WTC11 (cell line): ENCODE results near the gene NEURL2. TPM values are rescaled to one million over a fixed set of nuclear protein-coding genes. Genes with fewer than 3 reads are reported as not detected.
A peak's percentile ranks its signal among the peaks of the same experiment; 100 is the strongest.

Experiments used
- ARID4B ChIP-seq: sonication (generic); formaldehyde crosslinking; IDR thresholded peaks from 2 replicates; pipeline ENCODE4 v1.8.0; 2023; ENCODE audit warnings: missing genetic modification reagents, mild to moderate bottlenecking, borderline replicate concordance
- CBFB ChIP-seq: sonication (generic); formaldehyde crosslinking; IDR thresholded peaks from 2 replicates; pipeline ENCODE4 v1.8.1; 2022; ENCODE audit warnings: mild to moderate bottlenecking, low read depth, missing genetic modification reagents
- CREB1 ChIP-seq: sonication (generic); formaldehyde crosslinking; IDR thresholded peaks from 2 replicates; pipeline ENCODE4 v1.8.0; 2023; ENCODE audit warnings: mild to moderate bottlenecking, missing genetic modification reagents
- E2F4 ChIP-seq: sonication (generic); formaldehyde crosslinking; IDR thresholded peaks from 2 replicates; pipeline ENCODE4 v1.8.1; 2022; ENCODE audit warnings: low read depth, mild to moderate bottlenecking, moderate library complexity, missing genetic modification reagents, borderline replicate concordance
- ELF4 ChIP-seq: sonication (generic); formaldehyde crosslinking; IDR thresholded peaks from 2 replicates; pipeline ENCODE4 v1.8.1; 2022; ENCODE audit warnings: low read depth, mild to moderate bottlenecking, moderate library complexity, missing genetic modification reagents
- ESRRA ChIP-seq: sonication (generic); formaldehyde crosslinking; IDR thresholded peaks from 2 replicates; pipeline ENCODE4 v1.8.1; 2022; ENCODE audit warnings: mild to moderate bottlenecking, missing genetic modification reagents, borderline replicate concordance
- FOXJ3 ChIP-seq: sonication (generic); formaldehyde crosslinking; IDR thresholded peaks from 2 replicates; pipeline ENCODE4 v1.9.0; 2021; ENCODE audit warnings: missing genetic modification reagents, mild to moderate bottlenecking, borderline replicate concordance
- FOXK1 ChIP-seq: sonication (generic); formaldehyde crosslinking; IDR thresholded peaks from 2 replicates; pipeline ENCODE4 v1.8.0; 2022; ENCODE audit warnings: mild to moderate bottlenecking, moderate library complexity, missing genetic modification reagents
- GABPB1 ChIP-seq: sonication (generic); formaldehyde crosslinking; IDR thresholded peaks from 2 replicates; pipeline ENCODE4 v1.8.1; 2023; ENCODE audit warnings: mild to moderate bottlenecking, missing genetic modification reagents
- NFATC4 ChIP-seq: fragments of 250-450 bp; sonication (Bioruptor Pico); IDR thresholded peaks from 2 replicates; pipeline ENCODE4 v1.9.0; 2021; ENCODE audit warnings: mild to moderate bottlenecking
- NR2C2 ChIP-seq: sonication (generic); formaldehyde crosslinking; IDR thresholded peaks from 2 replicates; pipeline ENCODE4 v1.8.0; 2022; ENCODE audit warnings: mild to moderate bottlenecking, missing genetic modification reagents
- PRRX2 ChIP-seq: fragments of 250-450 bp; sonication (Bioruptor Pico); IDR thresholded peaks from 2 replicates; pipeline ENCODE4 v1.8.0; 2021; ENCODE audit warnings: mild to moderate bottlenecking
- SMAD4 ChIP-seq: sonication (generic); formaldehyde crosslinking; IDR thresholded peaks from 2 replicates; pipeline ENCODE4 v1.8.0; 2022; ENCODE audit warnings: mild to moderate bottlenecking, missing genetic modification reagents
- SOX15 ChIP-seq: fragments of 250-450 bp; sonication (Bioruptor Pico); IDR thresholded peaks from 2 replicates; pipeline ENCODE4 v1.9.0; 2021; ENCODE audit warnings: mild to moderate bottlenecking
- STAT6 ChIP-seq: sonication (generic); formaldehyde crosslinking; conservative IDR thresholded peaks from 2 replicates; pipeline ENCODE4 v1.8.1; 2023; ENCODE audit warnings: mild to moderate bottlenecking, low read depth, missing genetic modification reagents, moderate library complexity
- USF2 ChIP-seq: sonication (generic); formaldehyde crosslinking; IDR thresholded peaks from 2 replicates; pipeline ENCODE4 v1.8.1; 2023; ENCODE audit warnings: mild to moderate bottlenecking, missing genetic modification reagents, moderate library complexity
- ZNF121 ChIP-seq: sonication (generic); formaldehyde crosslinking; IDR thresholded peaks from 2 replicates; pipeline ENCODE4 v1.8.0; 2023; ENCODE audit warnings: missing genetic modification reagents
- ZNF317 ChIP-seq: sonication (generic); formaldehyde crosslinking; IDR thresholded peaks from 2 replicates; pipeline ENCODE4 v1.8.1; 2023; ENCODE audit warnings: low read depth, mild to moderate bottlenecking, moderate library complexity, missing genetic modification reagents, borderline replicate concordance
- ZNF512 ChIP-seq: sonication (generic); formaldehyde crosslinking; IDR thresholded peaks from 2 replicates; pipeline ENCODE4 v1.8.1; 2022; ENCODE audit warnings: missing genetic modification reagents, borderline replicate concordance
- total RNA-seq: library from RNA; stranded (reverse); gene quantifications from 3 replicates; pipeline ENCODE4 v1.2.3, GENCODE V29; 2021
- TF ChIP-seq, protein P1 (sequence below): fragments of 250-450 bp; sonication (Bioruptor Pico); IDR thresholded peaks from 2 replicates; pipeline ENCODE4 v2.1.2; 2022; ENCODE audit warnings: mild to moderate bottlenecking, moderate library complexity
- TF ChIP-seq, protein P2 (sequence below): fragments of 200-600 bp; IDR thresholded peaks from 2 replicates; pipeline ENCODE4 v1.8.0; 2022; ENCODE audit warnings: antibody characterized with exemption
- TF ChIP-seq, protein P3 (sequence below): fragments of 250-450 bp; sonication (Bioruptor Pico); IDR thresholded peaks from 2 replicates; pipeline ENCODE4 v1.8.0; 2021; ENCODE audit warnings: mild to moderate bottlenecking

The NEURL2 gene
- total RNA-seq, 1 experiment from 2014 or later: 6.6 TPM

DNA sequence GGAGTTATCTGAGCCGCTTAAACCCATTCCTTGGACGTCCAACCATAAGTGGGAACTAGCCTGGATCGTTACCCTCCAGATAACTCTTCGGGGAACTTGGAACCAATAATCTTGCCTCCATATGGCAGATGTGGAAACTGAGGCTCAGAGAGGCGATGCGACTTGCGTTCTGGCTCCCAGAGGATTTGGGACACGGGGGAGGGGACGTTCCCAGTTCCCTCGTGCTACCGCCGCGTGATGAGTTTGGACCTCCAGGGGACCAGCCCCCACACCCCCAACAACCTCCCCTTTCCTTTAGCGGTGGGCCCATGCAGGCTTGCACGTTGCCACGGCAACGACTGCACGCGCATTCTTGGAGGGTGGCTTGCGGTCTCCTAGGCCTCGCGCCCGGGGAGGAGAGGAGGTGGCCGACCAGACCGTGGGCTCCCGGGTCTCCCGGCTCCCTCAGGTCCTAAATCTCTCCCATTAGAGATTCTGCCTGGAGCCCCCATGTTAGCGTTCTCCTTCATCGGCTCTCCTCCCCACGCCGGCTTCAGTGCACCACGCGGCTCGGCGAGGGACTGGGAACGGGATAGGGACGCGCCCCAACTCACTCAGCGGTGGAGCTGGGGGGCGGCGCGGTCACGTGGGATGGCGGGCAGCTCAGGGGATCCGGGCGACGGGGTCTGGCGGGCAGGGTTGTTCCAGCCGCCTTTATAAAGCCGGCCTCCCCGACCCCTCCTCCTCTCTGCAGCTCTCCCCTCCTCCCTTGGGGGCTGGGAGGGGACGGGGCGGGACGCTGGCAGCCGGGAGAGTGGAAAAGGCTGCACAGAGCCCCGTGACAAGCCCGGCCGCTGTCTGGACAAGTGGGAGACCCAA lies 20.7 kb upstream of the NEURL2 start, which contains the start of gene PLTP (continued):
- TF ChIP-seq ARID4B (CRISPR knock-in tag): no peak
- TF ChIP-seq NR2C2: no peak
- 0 out of 2 replicates have a peak, but pooled peaks have one; percentile 20 for TF ChIP-seq GABPB1 (CRISPR knock-in tag)
- no peak for TF ChIP-seq NFATC4 (CRISPR knock-in tag)
- TF ChIP-seq, protein P1, sequence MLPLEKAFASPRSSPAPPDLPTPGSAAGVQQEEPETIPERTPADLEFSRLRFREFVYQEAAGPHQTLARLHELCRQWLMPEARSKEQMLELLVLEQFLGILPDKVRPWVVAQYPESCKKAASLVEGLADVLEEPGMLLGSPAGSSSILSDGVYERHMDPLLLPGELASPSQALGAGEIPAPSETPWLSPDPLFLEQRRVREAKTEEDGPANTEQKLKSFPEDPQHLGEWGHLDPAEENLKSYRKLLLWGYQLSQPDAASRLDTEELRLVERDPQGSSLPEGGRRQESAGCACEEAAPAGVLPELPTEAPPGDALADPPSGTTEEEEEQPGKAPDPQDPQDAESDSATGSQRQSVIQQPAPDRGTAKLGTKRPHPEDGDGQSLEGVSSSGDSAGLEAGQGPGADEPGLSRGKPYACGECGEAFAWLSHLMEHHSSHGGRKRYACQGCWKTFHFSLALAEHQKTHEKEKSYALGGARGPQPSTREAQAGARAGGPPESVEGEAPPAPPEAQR (CRISPR knock-in tag): no peak
- TF ChIP-seq CREB1 (CRISPR knock-in tag): peak; percentile 28; the same call in 1 of the 2 replicates
- TF ChIP-seq STAT6 (CRISPR knock-in tag): no peak
- no peak for TF ChIP-seq ELF4 (CRISPR knock-in tag)
- peak; percentile 89 for TF ChIP-seq USF2 (CRISPR knock-in tag)
- TF ChIP-seq, protein P2, sequence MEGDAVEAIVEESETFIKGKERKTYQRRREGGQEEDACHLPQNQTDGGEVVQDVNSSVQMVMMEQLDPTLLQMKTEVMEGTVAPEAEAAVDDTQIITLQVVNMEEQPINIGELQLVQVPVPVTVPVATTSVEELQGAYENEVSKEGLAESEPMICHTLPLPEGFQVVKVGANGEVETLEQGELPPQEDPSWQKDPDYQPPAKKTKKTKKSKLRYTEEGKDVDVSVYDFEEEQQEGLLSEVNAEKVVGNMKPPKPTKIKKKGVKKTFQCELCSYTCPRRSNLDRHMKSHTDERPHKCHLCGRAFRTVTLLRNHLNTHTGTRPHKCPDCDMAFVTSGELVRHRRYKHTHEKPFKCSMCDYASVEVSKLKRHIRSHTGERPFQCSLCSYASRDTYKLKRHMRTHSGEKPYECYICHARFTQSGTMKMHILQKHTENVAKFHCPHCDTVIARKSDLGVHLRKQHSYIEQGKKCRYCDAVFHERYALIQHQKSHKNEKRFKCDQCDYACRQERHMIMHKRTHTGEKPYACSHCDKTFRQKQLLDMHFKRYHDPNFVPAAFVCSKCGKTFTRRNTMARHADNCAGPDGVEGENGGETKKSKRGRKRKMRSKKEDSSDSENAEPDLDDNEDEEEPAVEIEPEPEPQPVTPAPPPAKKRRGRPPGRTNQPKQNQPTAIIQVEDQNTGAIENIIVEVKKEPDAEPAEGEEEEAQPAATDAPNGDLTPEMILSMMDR: no peak
- TF ChIP-seq ZNF512 (CRISPR knock-in tag): no peak
- no peak for TF ChIP-seq ZNF121 (CRISPR knock-in tag)
- TF ChIP-seq CBFB: no peak
- no peak for TF ChIP-seq SOX15
- no peak for TF ChIP-seq E2F4 (CRISPR knock-in tag)
- TF ChIP-seq ESRRA (CRISPR knock-in tag): no peak
- TF ChIP-seq FOXK1: 0 out of 2 replicates have a peak, but pooled peaks have one; percentile 17
- TF ChIP-seq, protein P3, sequence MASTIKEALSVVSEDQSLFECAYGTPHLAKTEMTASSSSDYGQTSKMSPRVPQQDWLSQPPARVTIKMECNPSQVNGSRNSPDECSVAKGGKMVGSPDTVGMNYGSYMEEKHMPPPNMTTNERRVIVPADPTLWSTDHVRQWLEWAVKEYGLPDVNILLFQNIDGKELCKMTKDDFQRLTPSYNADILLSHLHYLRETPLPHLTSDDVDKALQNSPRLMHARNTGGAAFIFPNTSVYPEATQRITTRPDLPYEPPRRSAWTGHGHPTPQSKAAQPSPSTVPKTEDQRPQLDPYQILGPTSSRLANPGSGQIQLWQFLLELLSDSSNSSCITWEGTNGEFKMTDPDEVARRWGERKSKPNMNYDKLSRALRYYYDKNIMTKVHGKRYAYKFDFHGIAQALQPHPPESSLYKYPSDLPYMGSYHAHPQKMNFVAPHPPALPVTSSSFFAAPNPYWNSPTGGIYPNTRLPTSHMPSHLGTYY (CRISPR knock-in tag): no peak
- TF ChIP-seq ZNF317 (CRISPR knock-in tag): no peak
- TF ChIP-seq SMAD4 (CRISPR knock-in tag): no peak
- TF ChIP-seq PRRX2: no peak
- TF ChIP-seq FOXJ3: no peak
